Measurements from ENCODE around the gene PTGFR.

The PTGFR gene

DNA sequence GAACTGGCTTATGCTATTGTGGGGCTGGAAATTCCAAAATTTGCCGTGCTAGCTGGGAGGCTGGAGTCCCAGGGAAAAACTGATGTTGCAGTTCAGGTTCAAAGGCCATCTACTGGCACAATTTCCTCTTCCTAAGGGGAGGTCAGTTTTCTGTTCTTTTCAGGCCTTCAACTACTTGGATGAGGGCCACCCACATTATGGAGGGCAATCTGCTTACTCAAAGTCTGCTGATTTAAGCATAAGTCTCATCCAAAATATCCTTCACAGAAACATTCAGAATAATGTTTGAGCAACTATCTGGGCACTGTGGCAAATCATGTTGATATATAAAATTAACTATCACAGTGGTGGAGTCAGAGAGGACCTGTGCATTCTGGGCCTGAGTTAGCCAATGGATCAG lies 21.2 kb upstream of the PTGFR start:
- TF ChIP-seq, protein P1, sequence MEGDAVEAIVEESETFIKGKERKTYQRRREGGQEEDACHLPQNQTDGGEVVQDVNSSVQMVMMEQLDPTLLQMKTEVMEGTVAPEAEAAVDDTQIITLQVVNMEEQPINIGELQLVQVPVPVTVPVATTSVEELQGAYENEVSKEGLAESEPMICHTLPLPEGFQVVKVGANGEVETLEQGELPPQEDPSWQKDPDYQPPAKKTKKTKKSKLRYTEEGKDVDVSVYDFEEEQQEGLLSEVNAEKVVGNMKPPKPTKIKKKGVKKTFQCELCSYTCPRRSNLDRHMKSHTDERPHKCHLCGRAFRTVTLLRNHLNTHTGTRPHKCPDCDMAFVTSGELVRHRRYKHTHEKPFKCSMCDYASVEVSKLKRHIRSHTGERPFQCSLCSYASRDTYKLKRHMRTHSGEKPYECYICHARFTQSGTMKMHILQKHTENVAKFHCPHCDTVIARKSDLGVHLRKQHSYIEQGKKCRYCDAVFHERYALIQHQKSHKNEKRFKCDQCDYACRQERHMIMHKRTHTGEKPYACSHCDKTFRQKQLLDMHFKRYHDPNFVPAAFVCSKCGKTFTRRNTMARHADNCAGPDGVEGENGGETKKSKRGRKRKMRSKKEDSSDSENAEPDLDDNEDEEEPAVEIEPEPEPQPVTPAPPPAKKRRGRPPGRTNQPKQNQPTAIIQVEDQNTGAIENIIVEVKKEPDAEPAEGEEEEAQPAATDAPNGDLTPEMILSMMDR (IDR thresholded peaks at IDR 0.05; ENCODE audit: low read depth, low read length, missing control alignments): no peak
- DNase-seq (ENCODE audit: low read depth): no peak
- no peak overlapping the region for H3K4me3 ChIP-seq (ENCODE audit: low read depth, low read length)

GRCh38 chr1:78471890-78472620 lies 18.7 kb upstream of the PTGFR start:
- H3K4me3 ChIP-seq (ENCODE audit: low read depth, low read length): no peak overlapping the region
- TF ChIP-seq, protein P1 (IDR thresholded peaks at IDR 0.05; ENCODE audit: low read depth, low read length, missing control alignments): no peak
- no peak for DNase-seq (ENCODE audit: low read depth)

GRCh38 chr1:78472851-78473496 lies 17.8 kb upstream of the PTGFR start:
- no peak overlapping the region for H3K4me3 ChIP-seq (ENCODE audit: low read depth, low read length)
- TF ChIP-seq, protein P1 (IDR thresholded peaks at IDR 0.05; ENCODE audit: low read depth, low read length, missing control alignments): no peak
- no peak for DNase-seq (ENCODE audit: low read depth)

- DNase-seq (ENCODE audit: low read depth): no peak
- TF ChIP-seq, protein P1 (IDR thresholded peaks at IDR 0.05; ENCODE audit: low read depth, low read length, missing control alignments): no peak
These were observed 16.7 kb upstream of the PTGFR start for GRCh38 chr1:78474092-78474491.

DNA sequence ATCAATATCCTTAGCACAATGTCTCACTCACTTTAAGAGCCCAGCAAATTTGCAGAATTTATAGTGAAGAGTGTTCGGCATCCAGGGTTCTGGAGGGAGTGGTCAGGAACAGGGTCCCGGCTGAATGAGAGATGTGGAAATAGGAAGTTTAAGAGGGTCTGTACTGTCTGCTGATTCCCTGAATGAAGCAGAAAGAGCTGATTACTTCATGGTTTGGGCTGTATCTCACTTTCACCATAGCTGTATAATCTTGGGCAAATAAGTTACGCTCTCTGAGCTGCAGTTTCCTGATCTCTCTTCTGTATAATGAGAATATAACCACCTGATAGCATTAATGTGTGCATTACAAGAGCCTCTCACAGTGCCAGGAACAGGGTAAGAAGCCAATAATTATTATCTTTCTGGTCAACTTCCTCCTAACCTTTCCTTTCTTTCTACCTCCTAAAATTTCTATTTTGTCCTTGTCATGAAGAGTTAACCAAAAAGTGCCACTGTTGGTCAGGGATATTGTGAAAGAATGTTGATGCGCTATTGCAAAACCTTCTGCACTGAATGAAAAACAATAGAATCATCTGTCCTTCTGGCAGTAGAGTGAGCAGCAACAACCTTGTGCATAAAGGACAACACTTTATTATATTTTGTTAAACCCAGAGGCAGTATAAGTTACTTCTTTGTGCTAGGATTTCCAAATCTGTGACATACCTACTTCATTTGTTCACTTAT lies 14.7 kb upstream of the PTGFR start:
- TF ChIP-seq, protein P1 (IDR thresholded peaks at IDR 0.05; ENCODE audit: low read depth, low read length, missing control alignments): no peak
- H3K4me3 ChIP-seq (ENCODE audit: low read depth, low read length): no peak overlapping the region
- no peak for DNase-seq (ENCODE audit: low read depth)

More at GRCh38 chr1:78474092-78474491, 16.7 kb upstream of the PTGFR start:
- H3K4me3 ChIP-seq (ENCODE audit: low read depth, low read length): no peak overlapping the region

DNA sequence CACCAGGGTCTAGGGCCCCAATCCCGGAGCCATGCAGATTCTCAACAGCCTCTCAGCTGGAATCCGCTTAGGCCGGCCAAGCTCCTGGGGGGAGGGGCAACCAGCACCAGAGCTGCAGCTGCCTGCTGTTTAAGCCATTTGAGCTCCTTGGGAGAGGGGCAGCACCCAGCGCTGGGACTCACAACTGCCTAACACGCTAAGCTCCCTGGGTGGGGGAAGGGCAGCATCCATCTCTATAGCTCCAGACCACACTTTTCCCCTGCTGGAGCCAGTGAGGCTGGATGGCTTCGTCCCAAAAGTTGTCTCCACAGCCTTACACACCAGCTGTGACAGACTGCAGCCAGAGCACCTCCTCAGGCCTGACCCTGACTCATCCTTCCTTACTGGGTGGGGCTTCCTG lies 6.9 kb upstream of the PTGFR start:
- H3K4me3 ChIP-seq (ENCODE audit: low read depth, low read length): no peak overlapping the region
- DNase-seq (ENCODE audit: low read depth): no peak
- TF ChIP-seq, protein P1 (IDR thresholded peaks at IDR 0.05; ENCODE audit: low read depth, low read length, missing control alignments): no peak

All from GM12864 (cell line).